Adipose tissue (tissue), 3 donors: ENCODE data around the gene CCDC47. TPM values are rescaled to one million over a fixed set of nuclear protein-coding genes. Genes with fewer than 3 reads are reported as not detected.
"Not testable (repeated sequence)": the region's sequence is repeated elsewhere in the genome, so short reads cannot be mapped to it uniquely, and the experiment has no call there.

Experiments
- H3K27ac ChIP-seq: one replicate; pipeline ENCODE4 v1.5.1; 2013; ENCODE audit warnings: low read depth, low read length
- WGBS, 3 donors: extraction: QIAGEN DNeasy Blood & Tissue Kit; methylation state at CpG; one replicate each; pipeline ENCODE4 v1.1.7; 2013; 5-methylcytosine and 5-hydroxymethylcytosine counted together
- polyA plus RNA-seq, 3 donors: library from polyadenylated mRNA; stranded (reverse); fragments of 200-250 nt; gene quantifications; one replicate each; pipeline ENCODE4 v1.2.3, GENCODE V29; 2013
- donor health status: healthy with polysubstance abuse.
- donor health status: Bipolar disorder and iron deficiency.
- donor health status: healthy.

The CCDC47 gene, protein sequence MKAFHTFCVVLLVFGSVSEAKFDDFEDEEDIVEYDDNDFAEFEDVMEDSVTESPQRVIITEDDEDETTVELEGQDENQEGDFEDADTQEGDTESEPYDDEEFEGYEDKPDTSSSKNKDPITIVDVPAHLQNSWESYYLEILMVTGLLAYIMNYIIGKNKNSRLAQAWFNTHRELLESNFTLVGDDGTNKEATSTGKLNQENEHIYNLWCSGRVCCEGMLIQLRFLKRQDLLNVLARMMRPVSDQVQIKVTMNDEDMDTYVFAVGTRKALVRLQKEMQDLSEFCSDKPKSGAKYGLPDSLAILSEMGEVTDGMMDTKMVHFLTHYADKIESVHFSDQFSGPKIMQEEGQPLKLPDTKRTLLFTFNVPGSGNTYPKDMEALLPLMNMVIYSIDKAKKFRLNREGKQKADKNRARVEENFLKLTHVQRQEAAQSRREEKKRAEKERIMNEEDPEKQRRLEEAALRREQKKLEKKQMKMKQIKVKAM
- polyA plus RNA-seq, result 10 to 100 TPM; 24.0 to 67.4 (median 35.6) TPM

DNA sequence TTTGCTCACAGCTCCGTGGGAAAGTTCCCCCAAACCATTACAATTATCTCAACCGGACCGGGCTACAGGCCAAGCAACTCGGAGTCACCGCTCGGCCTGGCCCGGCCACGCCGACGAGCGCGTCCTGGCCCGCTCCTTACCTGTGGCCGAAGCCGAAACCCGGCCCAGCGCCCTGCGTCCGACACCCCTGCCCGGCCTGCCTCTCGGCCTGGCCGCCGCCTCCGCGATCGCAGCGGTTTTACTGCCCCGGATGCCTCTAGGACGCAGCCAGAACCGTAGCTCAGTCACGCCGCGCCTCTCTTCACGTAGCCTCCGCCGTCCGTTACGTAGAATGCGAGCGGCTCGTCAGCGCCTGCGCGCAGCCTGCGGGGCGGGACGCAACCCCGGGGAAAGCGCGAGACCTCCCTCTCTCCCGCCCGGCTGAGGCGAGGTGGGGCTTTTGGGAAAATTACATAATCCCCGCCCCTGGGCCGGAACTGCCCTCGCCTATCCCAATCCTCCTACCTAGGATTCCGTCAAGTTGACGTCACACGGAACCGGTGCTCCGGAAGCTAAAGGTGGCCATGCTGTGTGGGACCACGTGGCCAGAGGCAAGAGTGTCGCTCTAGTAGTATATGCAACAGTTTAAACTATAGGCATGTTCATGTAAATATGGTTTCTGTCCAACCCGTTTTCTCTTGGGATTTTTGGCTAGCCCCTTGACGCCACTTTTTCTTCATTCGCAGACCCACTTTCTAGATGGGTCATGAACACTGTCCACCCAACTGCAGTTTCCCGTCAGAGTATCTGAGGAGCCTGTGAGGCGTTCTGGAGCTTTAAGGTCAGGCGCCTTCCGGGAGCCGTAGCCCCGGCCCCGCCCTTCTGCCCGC, at the start of gene CCDC47:
Gene CCDC47 (minus strand): TSS at position 326 of the 869 bp plus-strand sequence. CDS start 7,422 bp downstream, outside the sequence.
- 0 to 1% (median 0%) methylated on average over 73 to 74 of the region's 74 CpGs for WGBS, 3 donors
- peak within 1 kb of the TSS; percentile 84 for H3K27ac ChIP-seq

DNA sequence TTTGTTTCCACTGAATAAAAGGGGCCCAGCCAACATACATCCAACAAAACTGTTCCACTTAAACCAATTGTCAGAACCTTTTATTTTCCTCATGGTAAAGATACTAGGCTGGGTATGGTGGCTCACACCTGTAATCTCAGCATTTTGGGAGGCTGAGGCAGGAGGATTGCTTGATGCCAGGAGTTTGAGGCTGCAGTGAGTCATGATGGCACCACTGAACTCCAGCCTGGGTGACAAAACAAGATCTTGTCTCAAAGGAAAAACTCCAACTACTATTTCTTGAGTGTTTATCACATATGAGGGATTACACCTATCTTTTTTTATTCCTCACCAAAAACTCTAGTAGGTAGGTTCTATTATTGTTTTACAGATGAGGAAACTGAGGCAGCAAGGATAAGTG, 49.1 kb upstream of the CCDC47 start:
- no peak overlapping the region for H3K27ac ChIP-seq

DNA sequence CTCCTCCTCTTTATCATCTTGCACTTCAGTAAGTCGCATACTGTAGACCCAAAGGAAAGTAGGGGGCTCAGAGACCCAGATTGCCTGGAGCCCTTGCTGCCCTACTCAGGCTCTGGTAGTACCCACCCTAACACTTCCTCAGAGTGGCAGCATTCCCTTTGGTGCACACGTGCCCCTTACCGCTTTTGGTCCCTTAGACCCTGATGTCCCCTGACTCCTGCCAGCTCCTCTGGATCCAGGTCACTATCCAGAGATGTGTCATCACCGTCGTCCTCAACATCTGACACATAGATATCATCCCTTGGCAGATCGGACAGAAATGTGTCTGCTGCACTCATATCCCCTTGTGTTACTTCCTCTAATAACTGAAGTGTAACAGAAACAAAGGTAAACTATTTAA, 48.4 kb upstream of the CCDC47 start:
- 71 to 80% (median 76%) methylated on average over 6 of the region's 6 CpGs for WGBS, 3 donors
- no peak overlapping the region for H3K27ac ChIP-seq

DNA sequence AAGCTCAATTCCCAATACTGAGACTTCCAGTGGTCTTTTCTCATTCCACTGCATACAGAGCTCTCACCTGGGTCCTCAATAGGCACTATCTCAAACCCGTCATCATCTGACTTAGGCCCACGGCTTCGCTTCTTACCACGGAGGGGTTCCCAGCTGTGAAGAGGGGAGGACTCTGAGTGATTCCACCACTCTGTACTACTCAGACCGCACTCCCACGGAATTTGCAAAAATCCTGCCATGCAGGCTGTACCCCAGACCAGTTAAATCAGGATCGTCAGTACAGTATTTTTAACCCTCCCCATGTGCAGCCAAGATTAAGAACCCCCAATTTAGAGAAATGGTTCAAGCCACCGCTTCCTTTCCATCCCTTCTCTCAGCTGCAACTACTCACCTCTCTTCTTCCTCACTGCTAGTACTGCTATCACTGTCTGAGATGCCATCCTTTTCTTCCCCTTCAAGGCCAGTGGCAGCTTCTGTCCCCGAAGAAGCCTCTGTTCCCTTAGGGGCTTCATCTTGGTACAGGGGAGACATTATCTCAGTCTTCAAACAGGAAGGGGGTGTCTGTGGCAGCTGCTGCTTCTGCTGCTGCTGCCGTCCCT, 47.7 kb upstream of the CCDC47 start:
- WGBS, 3 donors, result 87 to 92% (median 87%) methylated on average over 10 of the region's 10 CpGs
- no peak overlapping the region for H3K27ac ChIP-seq

DNA sequence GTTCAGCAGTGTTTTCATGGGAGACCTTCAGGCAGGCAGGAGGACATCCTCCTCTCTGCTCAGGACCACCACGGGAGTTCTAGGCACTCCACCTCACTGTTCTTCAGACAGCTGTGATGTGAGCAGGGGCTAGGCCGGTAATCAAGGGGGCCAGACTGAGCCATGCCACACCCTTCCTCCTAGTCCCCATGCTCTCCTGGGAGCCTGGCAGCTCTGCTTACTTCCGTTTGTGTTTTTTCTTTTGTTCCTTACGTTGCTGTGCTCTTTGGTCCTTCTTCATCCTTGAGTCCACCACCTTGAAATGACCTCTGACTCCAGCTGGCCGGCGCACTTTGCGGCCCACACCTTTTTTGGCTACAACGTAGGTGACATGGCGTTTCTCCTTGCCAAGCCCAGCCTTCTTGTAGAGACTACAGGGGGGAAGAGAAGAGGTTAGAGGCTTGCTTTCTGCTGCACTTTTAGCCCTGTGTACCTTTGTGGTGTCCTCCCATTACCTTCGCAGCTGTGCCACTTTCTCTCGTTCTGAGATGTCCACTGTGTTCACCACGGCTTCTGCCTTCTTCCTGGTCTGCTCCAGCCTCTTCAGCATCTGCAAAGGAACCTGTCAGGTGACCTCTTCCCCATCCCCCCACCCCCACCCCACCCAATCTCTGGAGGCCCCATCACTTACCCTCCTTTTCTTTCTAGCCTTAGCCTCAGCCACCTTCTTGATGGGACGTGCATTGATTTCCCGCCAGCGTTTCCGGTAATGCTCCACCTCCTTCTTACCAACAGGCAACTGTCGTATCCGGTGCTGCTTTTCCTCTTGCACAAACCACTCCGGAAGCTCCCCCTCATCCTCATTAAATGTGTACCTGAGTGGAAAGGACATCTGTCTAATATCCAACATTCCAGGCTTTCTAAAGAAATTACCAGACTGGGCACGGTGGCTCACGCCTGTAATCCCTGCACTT, 46.5 kb upstream of the CCDC47 start:
- no peak overlapping the region for H3K27ac ChIP-seq
- WGBS, 3 donors, result 49 to 62% (median 58%) methylated on average over 21 of the region's 21 CpGs

GRCh38 chr17:63819131-63819530, 45.7 kb upstream of the CCDC47 start:
- 37 to 67% (median 66%) methylated on average over 6 of the region's 6 CpGs for WGBS, 3 donors
- no peak overlapping the region for H3K27ac ChIP-seq

DNA sequence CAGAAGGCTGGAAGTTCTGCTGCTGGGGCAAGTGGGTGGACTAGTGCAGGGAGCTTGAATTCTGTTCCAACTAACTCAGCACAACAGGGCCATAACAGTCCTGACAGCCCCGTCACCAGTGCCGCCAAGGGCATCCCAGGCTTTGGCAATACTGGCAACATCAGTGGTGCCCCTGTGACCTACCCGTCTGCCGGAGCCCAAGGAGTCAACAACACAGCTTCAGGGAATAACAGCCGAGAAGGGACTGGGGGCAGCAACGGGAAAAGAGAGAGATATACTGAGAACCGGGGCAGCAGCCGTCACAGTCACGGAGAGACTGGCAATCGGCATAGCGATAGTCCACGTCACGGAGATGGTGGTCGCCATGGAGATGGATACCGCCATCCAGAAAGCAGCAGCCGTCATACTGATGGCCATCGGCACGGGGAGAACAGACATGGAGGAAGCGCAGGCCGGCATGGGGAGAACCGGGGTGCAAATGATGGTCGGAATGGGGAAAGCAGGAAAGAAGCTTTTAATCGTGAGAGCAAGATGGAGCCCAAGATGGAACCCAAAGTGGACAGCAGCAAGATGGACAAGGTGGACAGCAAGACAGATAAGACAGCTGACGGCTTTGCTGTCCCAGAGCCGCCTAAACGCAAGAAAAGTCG, 44.5 kb upstream of the CCDC47 start:
- WGBS, 3 donors, result 94 to 95% (median 95%) methylated on average over 27 of the region's 27 CpGs

DNA sequence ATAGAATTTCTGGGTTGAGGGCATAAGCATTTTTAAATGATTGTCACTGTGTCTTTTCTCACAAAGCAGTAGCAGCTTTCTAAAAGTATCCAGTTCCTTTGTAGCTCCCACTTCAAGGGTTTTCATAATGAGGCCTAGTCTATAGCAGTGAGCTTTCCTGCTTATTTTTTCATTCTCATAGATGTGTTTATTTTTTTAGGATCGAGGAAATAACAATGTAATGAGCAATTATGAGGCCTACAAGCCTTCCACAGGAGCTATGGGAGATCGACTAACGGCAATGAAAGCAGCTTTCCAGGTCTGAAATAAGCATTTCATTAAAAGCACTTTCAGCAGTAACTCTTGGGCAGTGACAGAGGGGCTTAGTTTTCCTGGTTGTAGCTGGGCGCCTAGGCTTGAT, 43.3 kb upstream of the CCDC47 start:
- 92 to 95% (median 94%) methylated on average over 4 of the region's 4 CpGs for WGBS, 3 donors

More for the DNA sequence above, 44.5 kb upstream of the CCDC47 start:
- H3K27ac ChIP-seq, result no peak overlapping the region

DNA sequence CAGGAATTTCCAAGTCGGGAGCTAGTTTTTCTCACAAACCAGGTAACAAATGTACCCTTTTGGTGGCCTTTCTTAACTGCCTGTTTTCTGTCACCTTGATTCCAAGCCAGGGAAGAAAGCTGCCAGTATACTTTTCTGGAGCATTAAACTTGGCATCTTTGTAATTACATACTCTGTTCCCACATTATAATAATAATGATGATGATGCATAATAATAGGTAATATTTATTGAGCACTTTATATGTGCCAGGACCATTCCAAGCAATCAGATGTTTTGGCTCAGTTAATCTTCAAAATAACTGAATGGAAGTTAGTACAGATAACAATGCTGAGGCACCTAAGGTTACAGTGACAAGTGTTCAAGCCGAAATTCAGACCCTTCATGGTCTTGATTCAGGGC, 42.7 kb upstream of the CCDC47 start:
- H3K27ac ChIP-seq, result no peak overlapping the region
- 87 to 93% (median 91%) methylated on average over 2 of the region's 2 CpGs for WGBS, 3 donors

More for the DNA sequence above, 43.3 kb upstream of the CCDC47 start:
- no peak overlapping the region for H3K27ac ChIP-seq

DNA sequence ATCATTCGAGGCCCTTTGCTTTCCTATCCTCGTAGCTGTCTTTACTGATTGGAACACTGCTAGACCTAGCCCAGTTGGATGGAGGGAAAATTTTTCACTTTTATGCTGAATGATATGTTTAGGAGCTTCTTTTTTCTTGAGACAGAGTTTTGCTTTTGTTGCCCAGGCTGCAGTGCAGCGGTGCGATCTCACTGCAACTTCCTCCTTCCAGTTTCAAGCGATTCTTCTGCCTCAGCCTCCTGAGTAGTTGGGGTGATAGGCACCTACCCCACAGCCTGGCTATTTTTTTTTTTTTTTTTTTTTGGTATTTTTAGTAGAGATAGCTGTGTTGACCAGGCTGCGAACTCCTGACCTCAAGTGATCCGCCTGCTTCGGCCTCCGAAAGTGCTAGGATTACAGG, 36.6 kb upstream of the CCDC47 start:
- WGBS, 3 donors, result 92 to 95% (median 93%) methylated on average over 9 of the region's 9 CpGs
- no peak overlapping the region for H3K27ac ChIP-seq

DNA sequence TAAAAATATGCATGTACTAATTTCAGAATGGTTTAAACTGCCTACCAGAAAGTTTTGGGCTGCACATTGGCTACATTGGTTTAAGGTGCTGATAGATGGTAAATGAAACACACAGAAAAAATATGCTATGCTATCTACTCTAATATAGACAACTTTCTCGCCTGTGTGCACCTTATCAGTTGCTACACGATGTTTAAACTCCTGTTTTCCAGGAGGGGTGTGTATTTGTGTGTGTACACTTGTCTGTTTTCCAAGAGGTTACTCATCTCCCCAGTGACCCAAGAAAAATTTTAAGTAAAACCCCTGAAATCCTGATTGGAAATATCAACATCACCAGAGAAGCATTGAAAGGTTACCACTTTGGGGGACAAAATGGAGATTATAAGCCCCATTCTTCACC, 32.2 kb upstream of the CCDC47 start:
- no peak overlapping the region for H3K27ac ChIP-seq
- 55 to 76% (median 67%) methylated on average over 2 of the region's 2 CpGs for WGBS, 3 donors

DNA sequence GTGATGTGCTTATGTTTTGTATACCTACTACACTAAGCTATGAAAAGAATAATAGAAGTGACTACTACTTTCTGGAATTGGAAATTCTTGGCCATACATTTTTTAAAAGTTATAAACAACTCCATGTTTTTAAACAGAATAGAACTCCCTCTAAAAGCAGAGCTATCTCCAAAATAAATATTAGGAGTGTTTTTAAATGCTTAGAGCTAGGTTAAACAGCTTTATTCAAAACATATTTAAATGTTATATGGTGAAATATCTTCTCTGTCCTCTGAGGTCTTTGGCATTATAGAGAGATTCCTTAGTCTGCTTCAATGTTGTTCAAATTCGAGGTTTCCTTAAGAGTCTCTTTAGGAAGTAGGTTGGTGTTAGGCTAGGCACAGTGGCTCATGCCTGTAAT, 30.9 kb upstream of the CCDC47 start:
- WGBS, 3 donors, result 92 to 93% (median 92%) methylated on average over 1 of the region's 1 CpG

DNA sequence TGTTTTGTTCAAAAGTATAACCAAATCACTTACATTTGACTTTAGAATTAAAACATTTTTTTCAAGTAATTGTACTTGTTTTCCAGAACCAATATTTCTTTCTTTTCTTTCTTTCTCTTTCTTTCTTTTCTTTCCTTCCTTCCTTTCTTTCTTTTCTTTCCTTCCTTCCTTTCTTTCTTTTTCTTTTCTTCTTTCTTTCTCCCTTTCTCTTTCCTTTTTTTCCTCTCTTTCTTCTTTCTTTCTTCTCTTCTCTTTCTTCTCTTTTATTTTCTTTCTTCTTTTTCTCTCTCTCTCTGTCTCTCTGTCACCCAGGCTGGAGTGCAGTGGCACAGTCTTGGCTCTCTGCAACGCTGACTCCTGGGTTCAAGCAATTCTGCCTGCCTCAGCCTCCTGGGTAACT, 27.4 kb upstream of the CCDC47 start:
- whole genome bisulfite sequencing, 3 donors, result 95 to 96% (median 96%) methylated on average over 1 of the region's 1 CpG

More for the DNA sequence above, 30.9 kb upstream of the CCDC47 start:
- no peak overlapping the region for H3K27ac ChIP-seq

DNA sequence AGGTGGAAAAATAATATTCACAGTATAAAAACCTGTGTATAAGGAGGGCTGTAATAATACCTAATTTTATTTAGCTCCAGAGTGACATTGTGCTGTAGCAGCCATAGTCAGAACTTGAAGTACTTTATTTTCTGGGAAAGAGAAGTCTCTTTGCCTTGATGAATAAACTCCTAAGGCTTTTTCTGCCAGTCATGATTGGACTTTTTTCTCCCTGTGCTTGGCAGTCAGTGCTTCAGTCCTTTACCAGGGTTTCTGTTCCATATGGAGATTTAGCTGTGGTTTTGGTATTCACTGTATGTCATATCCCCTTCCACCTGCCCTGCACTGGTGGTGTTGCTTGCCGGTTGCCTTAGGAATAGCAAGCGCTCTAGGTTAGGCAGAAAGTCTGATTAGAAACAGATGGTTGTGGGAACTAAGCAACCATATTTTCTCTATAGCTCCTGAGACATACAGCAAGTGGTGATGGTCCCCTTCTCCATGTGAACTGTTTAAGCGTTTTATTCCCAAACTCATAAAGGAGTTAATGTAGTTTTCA, 25.2 kb upstream of the CCDC47 start:
- 93 to 96% (median 95%) methylated on average over 3 of the region's 3 CpGs for WGBS, 3 donors
- H3K27ac ChIP-seq, result no peak overlapping the region

More for the DNA sequence above, 27.4 kb upstream of the CCDC47 start:
- no peak overlapping the region for H3K27ac ChIP-seq

DNA sequence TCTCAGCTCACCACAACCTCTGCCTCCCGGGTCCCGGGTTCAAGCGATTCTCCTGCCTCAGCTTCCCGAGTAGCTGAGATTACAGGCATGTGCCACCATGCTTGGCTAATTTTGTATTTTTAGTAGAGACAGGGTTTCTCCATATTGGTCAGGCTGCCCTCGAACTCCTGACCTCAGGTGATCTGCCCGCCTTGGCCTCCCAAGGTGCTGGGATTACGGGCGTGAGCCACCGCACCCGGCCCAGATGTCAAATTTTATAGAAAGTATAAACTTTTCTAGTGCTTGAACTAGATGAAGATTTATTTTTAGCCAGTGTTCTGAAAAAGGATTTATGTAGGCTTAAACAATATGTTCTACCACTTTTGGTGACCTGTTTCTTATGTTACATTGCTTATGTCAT, 23.0 kb upstream of the CCDC47 start:
- WGBS, 3 donors, result 97 to 99% (median 98%) methylated on average over 10 of the region's 10 CpGs
- H3K27ac ChIP-seq, result not testable (repeated sequence)

DNA sequence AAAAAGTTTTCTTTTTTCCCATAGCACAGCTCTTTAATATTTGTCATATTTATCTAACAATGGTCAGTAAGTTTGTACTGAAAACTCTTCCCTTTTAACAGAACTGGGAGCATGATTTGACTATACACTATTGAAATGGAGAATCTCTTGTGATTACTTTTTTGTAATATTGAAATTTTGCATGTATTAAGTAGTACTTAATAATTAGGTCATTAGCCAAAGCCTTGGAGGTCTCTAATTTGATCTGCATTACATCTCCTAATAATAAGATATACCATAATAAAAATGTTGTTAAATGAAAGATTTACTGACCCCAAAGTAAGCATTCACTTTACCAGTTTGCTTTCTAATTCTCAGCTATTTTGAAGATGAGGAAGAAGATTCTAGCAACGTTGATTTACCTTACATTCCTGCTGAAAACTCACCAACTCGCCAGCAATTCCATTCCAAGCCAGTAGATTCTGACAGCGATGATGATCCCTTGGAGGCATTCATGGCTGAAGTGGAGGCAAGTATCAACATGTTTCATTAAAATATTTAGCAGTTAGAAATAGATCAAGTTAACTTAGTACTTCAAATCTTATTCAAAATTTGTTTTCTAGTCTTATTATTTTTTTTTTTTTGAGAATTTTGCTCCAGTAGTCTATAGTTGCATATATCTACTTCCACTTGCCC, 18.8 kb upstream of the CCDC47 start:
- no peak overlapping the region for H3K27ac ChIP-seq
- WGBS, 3 donors, result 84 to 86% (median 86%) methylated on average over 3 of the region's 3 CpGs

- 93 to 94% (median 93%) methylated on average over 6 of the region's 6 CpGs for WGBS, 3 donors
- H3K27ac ChIP-seq, result no peak overlapping the region
These were observed 16.7 kb upstream of the CCDC47 start for GRCh38 chr17:63790057-63790456.
